Effector CD8-positive, alpha-beta T cell (primary cell): Measurements from ENCODE around the gene SHLD2.
"Not testable (repeated sequence)": the region's sequence is repeated elsewhere in the genome, so short reads cannot be mapped to it uniquely, and the experiment has no call there.

Experiments
- DNase-seq: peaks from one replicate; lab custom pipeline; 2025; lab: John Stamatoyannopoulos, UW

SHLD2 gene

GRCh38 chr10:87142230-87143108 lies 47.5 kb downstream of the SHLD2 start:
- DNase-seq, result not testable (repeated sequence)

- not testable (repeated sequence) for DNase-seq
Observed at GRCh38 chr10:87143109-87143418, 48.1 kb downstream of the SHLD2 start.

GRCh38 chr10:87145598-87145997 lies 50.6 kb downstream of the SHLD2 start:
- not testable (repeated sequence) for DNase-seq

- not testable (repeated sequence) for DNase-seq
Observed at GRCh38 chr10:87149020-87149609, 54.1 kb downstream of the SHLD2 start.

- DNase-seq, result not testable (repeated sequence)
Observed at GRCh38 chr10:87151516-87151915, 56.5 kb downstream of the SHLD2 start.

GRCh38 chr10:87156841-87157240 lies 61.8 kb downstream of the SHLD2 start:
- not testable (repeated sequence) for DNase-seq

GRCh38 chr10:87157821-87158220 lies 62.8 kb downstream of the SHLD2 start:
- not testable (repeated sequence) for DNase-seq

- DNase-seq, result not testable (repeated sequence)
Observed at GRCh38 chr10:87162703-87163293, 67.8 kb downstream of the SHLD2 start.

GRCh38 chr10:87163414-87163813 lies 68.4 kb downstream of the SHLD2 start:
- DNase-seq, result not testable (repeated sequence)

- DNase-seq, result not testable (repeated sequence)
Observed at GRCh38 chr10:87169857-87170256, 74.9 kb downstream of the SHLD2 start.

- not testable (repeated sequence) for DNase-seq
Observed at GRCh38 chr10:87170705-87171104, 75.7 kb downstream of the SHLD2 start.

- DNase-seq, result not testable (repeated sequence)
Observed at GRCh38 chr10:87171670-87172069, 76.7 kb downstream of the SHLD2 start.

GRCh38 chr10:87172178-87172577 lies 77.2 kb downstream of the SHLD2 start:
- DNase-seq, result not testable (repeated sequence)

- not testable (repeated sequence) for DNase-seq
Observed at GRCh38 chr10:87177587-87177986, 82.6 kb downstream of the SHLD2 start.

GRCh38 chr10:87184421-87184820 lies 89.4 kb downstream of the SHLD2 start:
- DNase-seq, result not testable (repeated sequence)

- DNase-seq, result not testable (repeated sequence)
Observed at GRCh38 chr10:87186016-87186415, 91.0 kb downstream of the SHLD2 start.

GRCh38 chr10:87187573-87187972 lies 92.6 kb downstream of the SHLD2 start:
- DNase-seq, result not testable (repeated sequence)

GRCh38 chr10:87191841-87192240 lies 96.8 kb downstream of the SHLD2 start:
- DNase-seq, result not testable (repeated sequence)

GRCh38 chr10:87200924-87201323 lies 105.9 kb downstream of the SHLD2 start:
- DNase-seq, result not testable (repeated sequence)

GRCh38 chr10:87204801-87205200 lies 109.8 kb downstream of the SHLD2 start:
- not testable (repeated sequence) for DNase-seq

GRCh38 chr10:87206922-87207321 lies 111.9 kb downstream of the SHLD2 start:
- not testable (repeated sequence) for DNase-seq

GRCh38 chr10:87210309-87210708 lies 115.3 kb downstream of the SHLD2 start:
- DNase-seq, result not testable (repeated sequence)

- DNase-seq, result not testable (repeated sequence)
Observed at GRCh38 chr10:87211848-87212247, 116.8 kb downstream of the SHLD2 start.
